HG03460 (cell line): Measurements from ENCODE around the gene ZFAND3.

Experiments used
- ATAC-seq: cut with Tn5 transposase; IDR thresholded peaks from one replicate; pipeline ENCODE4 v1.9.1; 2021; ENCODE audit not compliant: unreplicated experiment

ZFAND3 gene

DNA sequence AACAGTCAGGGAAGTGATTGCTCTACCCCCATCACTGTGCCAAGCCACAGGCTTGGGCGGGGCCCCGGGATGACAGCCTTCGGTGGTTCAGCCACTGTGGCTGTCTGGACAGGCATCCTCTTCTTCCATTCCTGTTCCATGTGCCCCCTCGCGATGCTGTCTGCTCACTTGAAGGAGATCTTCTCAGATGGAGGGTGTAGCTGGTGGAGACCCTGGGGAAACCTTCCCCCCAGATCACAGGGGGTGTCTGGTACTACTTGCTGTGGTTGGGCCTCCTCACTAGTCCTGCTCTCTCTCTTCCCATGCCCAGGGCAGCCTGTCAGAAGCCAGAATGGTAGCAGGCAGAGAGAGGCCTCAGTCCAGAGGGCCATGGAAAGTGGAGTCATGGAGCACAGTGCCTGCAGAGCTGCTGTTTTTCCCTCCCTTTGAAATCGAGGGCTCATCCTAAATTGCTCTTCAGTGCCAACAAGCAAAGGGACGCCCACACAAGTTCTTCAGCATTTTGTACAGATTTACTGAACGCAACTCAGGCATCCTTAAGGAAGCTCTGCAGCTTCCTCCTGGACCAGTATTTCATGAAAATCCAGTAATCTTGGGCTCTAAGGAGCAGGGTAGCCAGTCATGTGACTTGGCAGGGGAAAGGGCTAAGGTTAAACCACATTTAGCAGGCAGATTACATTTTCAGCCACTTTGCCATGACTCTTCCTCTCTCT is 326.6 kb downstream of the ZFAND3 start:
- no peak for ATAC-seq

DNA sequence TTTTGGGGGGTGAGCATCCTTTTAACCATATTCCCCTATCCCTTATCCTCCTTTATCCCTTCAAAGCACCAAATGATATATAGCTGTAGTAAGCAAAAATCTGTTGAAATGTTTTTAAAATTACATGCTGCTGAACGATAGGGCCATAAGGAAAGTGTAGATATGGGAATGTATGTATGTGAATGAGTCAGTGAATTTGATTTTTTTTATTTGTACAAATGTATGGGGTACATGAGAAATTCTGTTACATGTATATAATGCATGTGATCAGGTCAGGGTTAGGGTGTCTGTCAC is 327.2 kb downstream of the ZFAND3 start:
- ATAC-seq, result no peak

DNA sequence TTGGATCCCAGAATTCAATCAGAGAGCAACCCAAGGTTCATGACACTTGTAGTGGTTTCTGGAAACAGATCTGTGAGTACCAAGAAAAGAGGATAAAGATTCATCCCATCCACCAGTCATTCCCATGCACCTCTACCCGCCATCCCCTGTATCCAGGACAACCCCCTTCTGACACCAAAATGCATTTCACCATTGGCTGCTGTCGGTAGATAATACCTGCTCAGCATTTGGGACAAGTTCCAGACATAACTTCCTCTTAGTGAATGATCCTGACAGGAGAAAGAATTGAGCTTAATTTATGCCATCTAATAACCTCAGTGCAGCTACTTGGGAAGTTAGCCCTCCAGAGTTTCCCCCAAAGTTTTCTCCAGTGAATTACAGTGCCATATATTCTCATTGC is 329.1 kb downstream of the ZFAND3 start:
- no peak for ATAC-seq

DNA sequence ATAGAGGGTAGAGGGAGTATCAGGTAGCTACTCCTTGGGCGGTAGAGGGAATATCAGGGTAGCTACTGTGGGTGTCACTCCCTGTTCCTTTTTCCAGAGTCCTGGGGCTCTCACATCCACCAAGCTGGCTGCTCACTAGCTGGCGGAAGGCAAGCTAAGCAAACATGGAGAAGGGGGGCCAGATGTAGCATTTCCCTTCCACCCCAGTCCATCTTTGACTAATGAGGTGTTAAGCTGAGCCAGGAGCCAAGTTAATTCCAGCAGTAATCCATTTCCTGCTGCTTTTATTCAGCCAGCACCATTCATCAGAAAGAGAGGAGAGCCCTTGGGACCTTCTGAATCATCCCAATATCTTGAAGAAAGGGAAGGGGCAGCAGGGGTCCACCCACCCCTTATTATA is 330.0 kb downstream of the ZFAND3 start:
- no peak for ATAC-seq

DNA sequence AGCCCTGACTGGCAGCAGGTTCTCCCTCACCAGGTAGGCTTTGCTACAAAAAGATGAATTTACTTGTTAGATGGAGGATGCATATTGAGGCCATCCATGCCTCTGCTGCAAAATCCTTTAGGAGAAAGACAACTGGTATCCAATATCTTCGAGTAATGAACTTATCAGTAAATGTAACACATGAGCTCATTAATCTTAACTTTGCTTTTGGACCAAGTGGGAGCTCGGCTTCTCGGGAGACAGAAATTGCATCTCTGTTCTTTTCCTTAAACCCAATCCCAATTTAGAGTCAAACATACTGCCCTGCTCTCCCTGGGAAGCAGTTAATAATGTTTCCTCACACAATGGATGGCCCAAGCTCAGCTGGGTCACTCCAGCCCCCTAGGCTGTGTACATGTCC is 330.5 kb downstream of the ZFAND3 start:
- ATAC-seq, result no peak

DNA sequence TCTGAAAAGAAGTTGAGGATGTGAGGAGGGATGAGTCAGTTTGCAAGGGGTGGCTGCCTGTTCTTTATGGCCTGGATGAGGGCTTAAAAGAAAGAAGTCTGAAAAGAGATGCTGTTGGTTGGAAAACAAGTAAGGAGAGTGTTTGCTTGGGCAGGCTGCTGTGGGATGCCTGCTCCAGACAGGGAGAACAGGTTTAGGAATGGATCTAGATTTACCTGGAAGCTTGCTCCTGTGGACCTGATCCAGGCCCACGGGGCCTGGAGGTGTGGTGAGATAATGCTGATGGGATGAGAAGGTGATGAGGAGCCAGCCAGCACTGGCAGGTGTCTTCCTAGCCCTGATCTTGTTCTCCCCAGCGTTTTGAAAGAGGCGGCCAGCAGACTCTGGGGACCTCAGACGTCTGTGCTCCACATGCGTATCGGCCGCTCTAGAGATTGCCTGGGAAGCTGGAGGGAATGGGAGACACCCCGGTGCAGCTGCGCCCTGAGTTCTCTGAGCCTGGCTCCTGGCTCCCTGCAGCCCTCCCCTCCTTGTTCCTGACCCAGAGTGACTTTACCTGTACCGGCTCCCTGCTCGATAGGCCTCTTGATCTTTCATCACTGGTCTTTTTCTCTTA is 331.3 kb downstream of the ZFAND3 start:
- ATAC-seq, result no peak

DNA sequence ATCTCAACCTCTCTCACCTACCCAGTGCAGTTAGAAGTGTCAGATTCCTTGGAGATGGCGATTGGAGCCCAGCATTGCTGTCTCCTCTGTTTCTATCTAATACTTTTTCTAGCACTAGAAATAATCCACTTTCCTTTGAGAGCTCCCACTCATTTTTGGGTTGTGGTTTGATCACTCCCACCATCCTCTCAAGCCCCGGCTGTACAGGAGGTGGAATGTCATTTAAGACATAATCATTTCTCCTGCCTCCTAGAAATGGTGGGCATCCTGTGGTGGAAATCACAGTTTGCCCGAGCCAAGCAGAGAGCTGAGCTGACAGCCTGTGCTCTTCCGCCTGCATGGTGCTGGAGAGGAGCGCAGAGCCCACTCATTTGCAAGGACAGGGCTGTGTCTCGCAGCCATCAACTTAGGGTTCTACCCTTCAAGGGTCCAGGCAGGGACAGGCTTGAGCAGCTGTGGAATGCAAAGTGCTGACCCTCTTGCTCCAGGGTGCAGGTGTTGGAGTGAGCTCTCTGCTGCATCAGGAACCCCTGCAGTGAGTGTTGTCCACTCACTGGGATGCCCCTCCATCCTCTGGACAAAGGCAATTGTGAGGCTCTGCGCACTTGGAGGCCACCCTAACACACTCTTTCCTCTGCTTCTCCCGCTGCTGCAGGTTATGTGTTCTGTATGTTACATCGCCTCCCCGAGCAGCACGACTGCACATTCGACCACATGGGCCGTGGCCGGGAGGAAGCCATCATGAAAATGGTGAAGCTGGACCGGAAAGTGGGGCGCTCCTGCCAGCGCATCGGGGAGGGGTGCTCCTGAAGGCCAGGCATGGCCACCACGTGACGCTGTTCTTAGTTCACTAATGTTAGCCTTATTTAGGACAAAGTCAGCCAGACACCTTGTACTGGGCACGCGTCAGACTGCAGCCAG is 332.3 kb downstream of the ZFAND3 start:
- no peak for ATAC-seq

DNA sequence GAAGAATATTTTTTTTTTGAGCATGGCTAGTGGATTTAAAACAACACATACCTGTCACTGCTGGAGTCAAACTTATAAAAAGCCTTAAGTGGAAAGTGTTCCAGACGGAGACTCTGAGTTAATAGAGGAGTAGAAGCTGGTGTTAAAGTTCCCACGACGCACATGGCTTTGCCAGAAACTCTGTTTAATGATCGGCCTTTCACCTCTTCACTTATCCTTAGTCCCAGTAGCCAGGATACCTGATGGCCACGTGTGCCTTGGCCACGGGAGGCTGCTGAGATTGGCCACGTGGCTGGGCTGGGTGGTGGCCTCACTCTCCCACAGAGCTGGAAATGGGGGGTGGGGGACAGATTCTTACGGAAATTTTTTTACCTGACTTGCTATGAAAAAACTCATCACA is 333.1 kb downstream of the ZFAND3 start:
- ATAC-seq, result no peak

DNA sequence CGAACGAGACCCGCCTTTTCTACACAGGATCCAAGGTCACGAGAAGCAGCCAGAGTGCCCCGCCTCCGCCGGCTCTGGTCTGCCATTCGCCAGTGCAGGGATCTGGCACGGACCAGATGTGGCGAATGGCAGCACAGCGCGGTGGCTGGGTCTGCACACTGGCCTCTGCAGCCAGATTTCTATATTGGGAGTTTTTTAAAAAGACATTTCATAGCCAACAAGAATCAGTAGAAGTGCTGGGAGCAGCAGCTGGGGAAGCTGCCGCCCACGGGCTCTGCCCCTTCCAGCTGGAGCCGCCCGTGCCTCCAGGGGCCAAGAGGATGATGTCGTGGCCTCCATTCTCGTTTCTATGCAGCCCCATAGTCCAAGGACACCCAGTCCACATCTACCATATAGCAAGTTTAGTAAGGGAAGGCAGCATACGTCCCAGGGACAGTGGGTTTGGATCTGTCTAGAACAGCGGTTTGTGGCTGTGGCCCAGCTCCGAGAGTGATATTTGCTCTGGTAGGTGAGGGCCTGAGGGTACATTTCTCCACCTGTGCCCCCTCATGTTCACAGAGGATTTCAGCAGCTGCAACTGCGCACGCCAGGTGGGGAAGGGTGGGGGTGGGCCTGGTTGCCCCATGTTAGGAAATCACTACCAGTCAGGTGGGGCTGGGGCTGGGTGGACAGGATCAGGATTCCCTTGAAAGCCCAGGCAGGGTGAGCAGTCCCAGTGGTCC is 333.7 kb downstream of the ZFAND3 start:
- no peak for ATAC-seq

DNA sequence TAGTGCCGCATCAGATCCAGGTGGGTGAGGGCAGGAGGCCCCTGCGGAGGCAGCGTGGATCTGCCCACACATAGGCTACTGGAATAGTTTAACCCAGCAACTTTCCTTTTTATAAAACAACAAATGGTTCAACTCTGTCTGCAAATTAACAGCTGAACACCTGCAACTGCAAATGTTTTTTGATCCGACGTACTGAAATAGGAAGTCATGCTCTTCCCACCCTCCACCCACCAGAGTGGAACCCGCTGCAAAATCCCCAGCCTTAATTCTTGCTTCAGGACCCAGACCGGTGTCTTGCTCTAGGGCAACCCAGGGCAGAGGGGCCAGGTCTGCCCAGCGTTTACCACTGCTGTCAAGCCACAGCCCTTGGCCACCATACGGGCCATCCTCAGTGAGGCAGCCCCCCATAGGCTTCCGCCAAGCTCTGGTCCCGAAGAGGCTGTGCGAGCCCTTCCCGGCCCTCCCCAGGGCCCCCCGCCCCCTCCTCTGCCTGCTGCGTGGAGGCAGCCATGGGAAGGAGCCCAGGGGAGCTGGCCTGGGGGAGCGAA is 334.3 kb downstream of the ZFAND3 start:
- ATAC-seq, result no peak

DNA sequence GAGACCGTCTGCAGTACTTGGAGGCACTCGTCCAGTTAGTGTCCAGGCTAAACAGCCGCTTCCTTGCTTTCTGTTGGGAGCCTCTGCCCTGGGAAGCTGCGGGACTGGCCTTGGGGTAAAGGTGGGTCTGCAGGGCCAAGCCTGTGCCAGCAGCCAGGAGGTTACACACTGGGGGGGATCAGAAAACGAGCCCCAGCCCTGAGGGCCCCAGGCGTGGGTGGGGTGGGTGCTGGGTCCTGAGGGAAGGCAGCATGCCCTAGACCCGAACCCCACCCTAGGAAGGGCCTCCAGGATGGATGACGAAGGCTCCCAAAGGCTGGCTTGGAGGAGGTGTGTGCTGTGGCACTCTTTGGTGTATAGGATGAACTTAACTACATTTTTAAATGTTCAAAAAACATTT is 335.2 kb downstream of the ZFAND3 start:
- no peak for ATAC-seq

DNA sequence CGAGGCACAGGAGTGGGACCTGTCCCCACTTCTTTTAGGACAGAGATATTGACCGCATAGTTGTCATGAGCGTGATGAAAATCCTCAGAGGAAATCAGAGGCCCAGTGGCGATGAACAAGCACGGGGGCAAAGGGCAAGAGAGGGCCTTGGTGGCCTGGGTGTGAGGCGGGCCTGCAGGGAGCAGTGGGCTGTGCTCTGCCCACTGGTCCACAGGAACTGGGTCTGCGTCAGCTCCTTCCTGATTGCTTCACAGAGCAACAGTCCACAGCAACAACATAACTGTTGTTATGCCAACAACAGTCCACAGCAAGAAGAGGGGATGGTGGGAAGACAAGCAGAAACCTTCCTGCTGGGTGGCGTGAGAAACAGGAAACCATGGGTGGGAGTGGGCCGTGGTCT is 335.6 kb downstream of the ZFAND3 start:
- ATAC-seq, result no peak

DNA sequence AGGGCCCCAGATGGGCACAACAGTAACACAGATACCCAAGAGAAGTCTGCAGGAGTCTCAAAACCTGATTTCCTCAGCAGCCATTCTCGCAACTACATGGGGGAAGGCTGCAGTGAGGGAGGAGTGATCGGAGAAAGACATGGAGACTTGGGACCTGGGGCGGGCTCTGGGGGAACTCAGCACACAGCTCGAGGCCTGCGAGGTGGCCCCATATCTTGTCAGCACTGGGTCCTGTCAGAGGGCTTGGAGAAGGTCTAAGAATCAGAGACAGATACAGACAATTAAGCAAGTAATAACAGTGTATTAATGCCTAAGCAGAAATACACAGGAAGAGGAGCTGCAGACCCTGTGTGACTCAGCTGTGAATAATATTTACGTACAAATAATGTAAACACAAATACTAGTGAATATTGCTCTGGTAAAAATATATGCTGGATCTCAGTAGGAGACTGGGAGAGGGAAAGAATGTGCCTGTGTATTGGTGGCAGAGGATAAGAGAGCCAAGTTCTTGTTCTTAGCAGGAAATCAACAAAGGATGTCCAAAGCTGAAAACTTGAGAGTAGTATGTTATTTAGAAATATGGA is 336.2 kb downstream of the ZFAND3 start:
- no peak for ATAC-seq

DNA sequence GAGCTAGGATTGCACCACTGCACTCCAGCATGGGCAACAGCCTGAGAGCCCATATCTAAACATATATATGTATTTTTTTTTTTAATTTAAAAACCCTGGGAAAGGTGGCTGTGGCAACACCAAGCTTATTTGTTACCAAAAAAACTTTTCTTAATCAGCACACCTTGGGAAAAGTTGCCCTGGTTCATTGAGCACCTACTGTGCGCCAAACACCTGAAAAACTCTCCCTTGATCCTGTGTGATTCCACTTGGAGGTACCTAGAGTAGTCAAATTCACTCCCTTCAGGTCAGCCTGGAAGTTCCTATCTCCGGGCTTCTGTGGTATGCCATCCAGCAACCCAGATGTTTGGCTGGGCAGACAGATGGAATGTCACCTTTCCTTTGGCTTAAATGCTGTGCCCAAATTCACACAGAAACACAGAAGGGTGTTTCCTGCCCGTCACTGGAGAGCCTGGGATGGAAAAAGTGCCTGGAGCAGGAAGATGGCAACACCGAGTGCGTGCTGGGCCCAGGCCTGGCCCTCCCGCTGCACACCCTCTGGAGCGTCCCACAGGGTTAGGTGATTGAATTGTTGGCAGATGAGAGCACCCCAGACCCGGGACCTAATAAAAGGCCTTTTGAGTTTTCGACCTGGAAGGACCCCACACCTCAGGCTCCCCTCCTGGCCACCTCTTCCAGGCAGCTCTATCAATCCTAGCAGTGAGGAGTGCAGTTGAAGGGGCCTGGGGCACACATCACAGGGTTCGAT is 337.5 kb downstream of the ZFAND3 start:
- no peak for ATAC-seq

DNA sequence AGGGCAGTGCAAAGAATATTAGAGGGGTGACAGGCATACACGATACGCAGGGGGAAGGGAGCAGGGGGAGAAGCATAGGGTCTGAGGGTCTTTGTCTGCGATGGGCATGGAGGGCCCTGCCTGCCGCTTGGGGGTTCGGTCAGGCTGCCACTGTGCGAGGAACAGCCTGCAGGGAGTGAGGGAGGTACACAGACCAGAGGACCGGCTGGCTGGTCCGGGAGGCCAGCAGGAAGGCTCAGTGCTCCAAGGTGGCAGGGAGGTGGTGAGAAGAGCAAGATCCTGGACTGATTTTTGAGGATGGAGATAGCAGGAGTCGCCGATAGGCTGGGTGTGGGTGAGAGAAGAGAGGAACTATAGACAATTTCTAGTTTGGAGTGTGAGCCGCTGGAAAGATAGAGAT is 338.4 kb downstream of the ZFAND3 start:
- no peak for ATAC-seq

DNA sequence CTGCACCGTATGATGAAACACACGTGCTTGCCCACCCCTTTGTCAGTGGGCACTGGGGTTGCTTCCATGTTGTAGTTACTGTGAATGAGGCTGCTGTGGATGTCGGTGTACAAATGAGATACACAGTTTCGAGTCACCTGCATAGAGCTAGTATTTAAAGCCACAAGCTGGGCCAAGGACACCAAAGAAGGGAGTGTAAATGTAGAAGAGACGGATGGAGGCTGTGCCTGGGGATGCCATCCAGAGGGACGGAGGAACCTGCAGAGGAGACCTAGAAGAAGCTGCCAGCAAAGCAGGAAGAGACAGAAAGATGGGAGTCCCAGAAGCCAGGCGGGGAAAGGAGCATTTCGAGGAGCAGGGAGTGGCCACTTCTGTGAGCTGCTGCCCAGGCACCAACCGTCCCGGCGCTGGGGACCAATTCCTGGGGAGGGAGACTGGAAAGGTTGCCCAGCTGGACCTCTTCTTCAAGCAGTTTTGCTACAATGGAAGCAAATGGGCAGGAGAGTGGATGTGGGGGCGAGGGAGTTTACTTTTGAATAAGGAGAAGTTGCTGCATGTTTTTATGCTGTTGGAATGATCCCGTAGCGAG is 339.3 kb downstream of the ZFAND3 start:
- no peak for ATAC-seq

DNA sequence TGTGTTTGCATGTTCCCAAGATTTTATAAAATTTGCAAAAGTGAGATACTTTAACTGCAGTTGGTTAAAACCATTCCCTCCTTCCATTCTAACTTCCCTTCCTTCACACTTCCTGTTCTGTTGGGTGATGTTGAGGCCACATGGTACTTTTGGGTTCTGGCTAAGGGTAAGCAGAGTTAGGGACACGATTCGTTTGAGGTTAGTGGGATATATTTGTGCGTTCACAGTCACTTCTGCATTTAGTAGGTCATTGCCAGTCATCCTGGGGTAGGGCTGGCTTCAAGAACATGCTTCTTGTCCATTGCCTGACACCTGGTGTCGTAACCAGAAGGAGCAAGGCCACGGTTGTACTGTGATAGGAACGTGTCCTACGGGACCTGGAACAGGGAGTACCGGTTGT is 340.1 kb downstream of the ZFAND3 start:
- ATAC-seq, result no peak

DNA sequence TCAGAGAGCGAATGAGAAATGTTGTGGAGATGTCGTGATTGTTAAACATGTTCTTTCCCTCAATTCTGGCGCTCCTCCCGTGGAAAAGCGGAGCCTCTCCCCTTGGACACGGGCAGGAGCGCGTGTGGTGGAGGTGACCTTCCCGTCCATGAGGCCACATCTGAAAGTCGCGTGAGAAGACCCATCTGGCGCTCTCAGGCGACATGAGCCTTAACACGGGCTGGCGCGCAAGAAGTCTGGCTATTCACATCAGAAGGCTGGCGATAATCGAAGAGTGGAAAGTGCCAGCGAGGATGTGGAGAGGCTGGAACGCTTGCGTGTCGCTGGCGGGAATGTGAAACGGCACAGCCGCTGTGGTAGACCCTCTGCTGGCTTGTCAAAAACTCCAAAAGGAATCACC is 341.3 kb downstream of the ZFAND3 start:
- ATAC-seq, result no peak

DNA sequence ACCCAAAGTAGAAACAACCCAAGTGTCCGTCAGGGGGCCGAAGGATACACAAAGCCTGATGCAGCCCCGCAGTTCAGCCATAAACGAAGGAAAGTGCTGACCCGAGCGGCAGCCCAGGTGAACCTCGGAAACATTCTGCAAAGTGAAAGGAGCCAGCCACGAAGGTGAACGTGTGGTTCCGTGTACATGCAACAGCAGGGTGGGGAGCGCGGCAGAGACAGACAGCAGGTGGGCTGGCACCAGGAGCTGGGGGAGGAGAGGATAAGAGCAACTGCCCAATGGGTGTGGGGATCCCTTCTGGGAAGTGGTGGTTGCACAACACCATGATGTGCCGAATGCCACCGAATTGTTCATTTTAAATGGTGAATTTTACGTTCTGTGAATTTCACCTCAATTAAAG is 341.8 kb downstream of the ZFAND3 start:
- ATAC-seq, result no peak
